RWPE2 (cell line): ENCODE data around the gene VEZT.

Experiments
- ATAC-seq: fragments of 200-7000 bp; cut with Tn5 transposase; 3 replicates; pipeline ENCODE4 v1.9.1; 2021; ENCODE audit warnings: low read depth
- DNase-seq: peaks from one replicate; pipeline ENCODE4 v3.0.0-alpha.2; 2020; ENCODE audit warnings: low spot score
- H3K27ac ChIP-seq: fragments of 450-650 bp; 2 replicates; pipeline ENCODE4 v1.5.1; 2017; ENCODE audit warnings: mild to moderate bottlenecking; ENCODE audit not compliant: poor library complexity, severe bottlenecking
- H3K27me3 ChIP-seq: fragments of 250-450 bp; sonication (Bioruptor Pico); 2 replicates; pipeline ENCODE4 v1.5.1; 2021; ENCODE audit warnings: mild to moderate bottlenecking, moderate library complexity; ENCODE audit not compliant: insufficient read depth, poor library complexity, severe bottlenecking
- H3K36me3 ChIP-seq: fragments of 250-450 bp; sonication (Bioruptor Pico); 2 replicates; pipeline ENCODE4 v1.5.1; 2020; ENCODE audit warnings: low read depth, mild to moderate bottlenecking, moderate library complexity
- H3K4me1 ChIP-seq: fragments of 250-450 bp; sonication (Bioruptor Pico); 2 replicates; pipeline ENCODE4 v1.5.1; 2021; ENCODE audit warnings: mild to moderate bottlenecking, moderate library complexity; ENCODE audit not compliant: insufficient read depth, poor library complexity, severe bottlenecking
- H3K4me3 ChIP-seq: fragments of 250-450 bp; sonication (Bioruptor Pico); 2 replicates; pipeline ENCODE4 v1.5.1; 2021; ENCODE audit warnings: mild to moderate bottlenecking, moderate library complexity; ENCODE audit not compliant: severe bottlenecking
- H3K9me3 ChIP-seq: fragments of 250-450 bp; sonication (Bioruptor Pico); 2 replicates; pipeline ENCODE4 v1.5.1; 2021; ENCODE audit warnings: mild to moderate bottlenecking, moderate library complexity; ENCODE audit not compliant: severe bottlenecking
- TF ChIP-seq, protein P1 (sequence below): fragments of 450-650 bp; IDR thresholded peaks from one replicate; pipeline ENCODE4 v1.5.1; 2017; ENCODE audit warnings: mild to moderate bottlenecking, moderate library complexity; ENCODE audit not compliant: poor library complexity, severe bottlenecking

VEZT gene

DNA sequence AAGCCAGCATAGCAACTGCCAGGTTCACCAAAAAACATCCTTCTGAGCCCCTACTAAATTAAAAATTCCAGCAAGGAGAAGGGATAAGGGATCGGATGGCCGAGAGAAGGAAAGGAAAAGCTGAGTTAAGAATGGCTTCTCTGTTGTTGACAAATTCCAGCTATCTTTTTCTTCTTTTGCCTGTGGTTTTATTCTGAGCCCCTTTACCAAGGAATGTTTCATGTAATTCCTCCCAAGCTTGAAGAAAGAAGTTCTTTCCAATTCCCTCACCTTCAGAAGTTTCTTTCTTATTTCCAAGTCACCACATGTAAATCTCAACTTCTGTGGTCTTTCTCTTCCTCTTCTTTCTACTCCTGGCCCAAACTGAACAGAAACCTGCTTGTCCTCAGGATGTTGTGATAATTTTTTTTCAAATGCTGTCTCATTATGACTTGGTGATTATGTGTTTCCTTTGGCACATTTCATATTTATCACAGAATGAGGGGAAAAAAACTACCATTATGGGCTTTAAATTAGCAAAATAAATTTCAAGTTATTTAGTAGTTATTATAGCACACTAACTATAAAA, 40.3 kb upstream of the VEZT start:
- no peak for DNase-seq
- no peaks in the 10 kb centered on the region for H3K27me3 ChIP-seq
- no peak overlapping the region for H3K27ac ChIP-seq
- ATAC-seq = no peak
- H3K4me3 ChIP-seq = no peak overlapping the region
- peaks cover 31% of the 10 kb centered on the region for H3K4me1 ChIP-seq
- TF ChIP-seq, protein P1, sequence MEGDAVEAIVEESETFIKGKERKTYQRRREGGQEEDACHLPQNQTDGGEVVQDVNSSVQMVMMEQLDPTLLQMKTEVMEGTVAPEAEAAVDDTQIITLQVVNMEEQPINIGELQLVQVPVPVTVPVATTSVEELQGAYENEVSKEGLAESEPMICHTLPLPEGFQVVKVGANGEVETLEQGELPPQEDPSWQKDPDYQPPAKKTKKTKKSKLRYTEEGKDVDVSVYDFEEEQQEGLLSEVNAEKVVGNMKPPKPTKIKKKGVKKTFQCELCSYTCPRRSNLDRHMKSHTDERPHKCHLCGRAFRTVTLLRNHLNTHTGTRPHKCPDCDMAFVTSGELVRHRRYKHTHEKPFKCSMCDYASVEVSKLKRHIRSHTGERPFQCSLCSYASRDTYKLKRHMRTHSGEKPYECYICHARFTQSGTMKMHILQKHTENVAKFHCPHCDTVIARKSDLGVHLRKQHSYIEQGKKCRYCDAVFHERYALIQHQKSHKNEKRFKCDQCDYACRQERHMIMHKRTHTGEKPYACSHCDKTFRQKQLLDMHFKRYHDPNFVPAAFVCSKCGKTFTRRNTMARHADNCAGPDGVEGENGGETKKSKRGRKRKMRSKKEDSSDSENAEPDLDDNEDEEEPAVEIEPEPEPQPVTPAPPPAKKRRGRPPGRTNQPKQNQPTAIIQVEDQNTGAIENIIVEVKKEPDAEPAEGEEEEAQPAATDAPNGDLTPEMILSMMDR = no peak
- no peaks in the 10 kb centered on the region for H3K9me3 ChIP-seq
- H3K36me3 ChIP-seq = peaks cover 25% of the 10 kb centered on the region

GRCh38 chr12:95178136-95178535, 39.5 kb upstream of the VEZT start:
- H3K4me1 ChIP-seq = peaks cover 35% of the 10 kb centered on the region
- H3K27me3 ChIP-seq = no peaks in the 10 kb centered on the region
- H3K4me3 ChIP-seq = no peak overlapping the region
- DNase-seq (no peak), ATAC-seq (no peak)
- no peaks in the 10 kb centered on the region for H3K9me3 ChIP-seq
- peaks cover 19% of the 10 kb centered on the region for H3K36me3 ChIP-seq
- no peak overlapping the region for H3K27ac ChIP-seq
- TF ChIP-seq, protein P1 = no peak

DNA sequence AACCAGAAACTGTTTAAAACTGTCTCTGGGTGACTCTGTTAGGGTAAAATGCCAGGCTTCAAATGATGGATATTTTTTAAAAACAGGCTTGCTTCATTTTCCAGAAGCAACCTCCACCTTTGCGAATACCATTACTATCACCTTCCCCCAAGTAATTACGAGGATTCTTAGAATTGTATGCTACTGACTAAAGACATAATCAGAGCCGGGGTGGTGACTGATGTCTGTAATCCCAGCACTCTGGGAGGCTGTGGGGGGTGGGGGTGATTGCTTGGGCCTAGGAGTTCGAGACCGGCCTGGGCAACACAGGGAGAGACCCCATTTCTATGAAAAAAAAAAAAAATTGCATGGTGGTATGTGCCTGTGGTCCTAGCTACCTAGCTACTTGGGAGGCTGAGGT, 38.6 kb upstream of the VEZT start:
- Histone ChIP-seq H3K27ac (no peak overlapping the region), H3K27me3 (no peaks in the 10 kb centered on the region), H3K9me3 (no peaks in the 10 kb centered on the region), H3K36me3 (peaks cover 17% of the 10 kb centered on the region), H3K4me1 (peaks cover 28% of the 10 kb centered on the region), H3K4me3 (no peak overlapping the region)
- peak; percentile 42; the same call in 1 of the 3 replicates for ATAC-seq
- no peak for DNase-seq
- TF ChIP-seq, protein P1 = no peak

GRCh38 chr12:95181103-95181502, 36.5 kb upstream of the VEZT start:
- H3K9me3 ChIP-seq = no peaks in the 10 kb centered on the region
- H3K27ac ChIP-seq = no peak overlapping the region
- TF ChIP-seq, protein P1 = no peak
- H3K4me1 ChIP-seq = peaks cover 23% of the 10 kb centered on the region
- H3K27me3 ChIP-seq = no peaks in the 10 kb centered on the region
- H3K36me3 ChIP-seq = peaks cover 30% of the 10 kb centered on the region
- ATAC-seq (no peak), DNase-seq (no peak)
- H3K4me3 ChIP-seq = no peak overlapping the region

- H3K27me3 ChIP-seq = no peaks in the 10 kb centered on the region
- peak overlapping the region; percentile 39 for H3K27ac ChIP-seq
- peaks cover 32% of the 10 kb centered on the region for H3K36me3 ChIP-seq
- H3K4me3 ChIP-seq = no peak overlapping the region
- DNase-seq (no peak), ATAC-seq (peak; percentile 64)
- TF ChIP-seq, protein P1 = no peak
- no peaks in the 10 kb centered on the region for H3K9me3 ChIP-seq
- peaks cover 17% of the 10 kb centered on the region for H3K4me1 ChIP-seq
Measured at GRCh38 chr12:95182868-95183415, 34.7 kb upstream of the VEZT start.
